Neural progenitor cell (in vitro differentiated cells): ENCODE results near the gene RSPH9. TPM values are rescaled to one million over a fixed set of nuclear protein-coding genes. Genes with fewer than 3 reads are reported as not detected.

Experiments used
- DNase-seq: peaks from one replicate; pipeline ENCODE4 v3.0.0-alpha.2; 2016; ENCODE audit warnings: low spot score
- H2AFZ ChIP-seq: fragments of 200-600 bp; sonication (generic); replicated peaks from 2 replicates; pipeline ENCODE4 v1.6.1; 2016; ENCODE audit warnings: antibody characterized with exemption
- H3F3A ChIP-seq: fragments of 200-600 bp; sonication (generic); 2 replicates; pipeline ENCODE4 v1.6.1; 2016; ENCODE audit warnings: antibody characterized with exemption, low read depth
- H3K27ac ChIP-seq: fragments of 200-600 bp; sonication (generic); 2 replicates; pipeline ENCODE4 v1.5.1; 2016; ENCODE audit warnings: mild to moderate bottlenecking
- H3K27me3 ChIP-seq: fragments of 200-600 bp; sonication (generic); 2 replicates; pipeline ENCODE4 v1.6.1; 2016; ENCODE audit warnings: mild to moderate bottlenecking, moderate library complexity
- H3K36me3 ChIP-seq: fragments of 200-600 bp; sonication (generic); 2 replicates; pipeline ENCODE4 v1.5.1; 2016
- H3K4me1 ChIP-seq: fragments of 200-600 bp; sonication (generic); 2 replicates; pipeline ENCODE4 v1.6.1; 2016; ENCODE audit warnings: mixed run types
- H3K4me2 ChIP-seq: fragments of 200-600 bp; sonication (generic); 2 replicates; pipeline ENCODE4 v1.6.1; 2016
- H3K4me3 ChIP-seq: fragments of 200-600 bp; sonication (generic); 2 replicates; pipeline ENCODE4 v1.5.1; 2016
- H3K79me2 ChIP-seq: fragments of 200-600 bp; sonication (generic); 2 replicates; pipeline ENCODE4 v1.6.1; 2016; ENCODE audit warnings: low read depth
- H3K9ac ChIP-seq: fragments of 200-600 bp; sonication (generic); 2 replicates; pipeline ENCODE4 v1.6.1; 2016
- H3K9me3 ChIP-seq: fragments of 200-600 bp; sonication (generic); 2 replicates; pipeline ENCODE4 v1.5.1; 2016; ENCODE audit warnings: low read depth
- H4K20me1 ChIP-seq: fragments of 200-600 bp; sonication (generic); 2 replicates; pipeline ENCODE4 v1.6.1; 2016; ENCODE audit warnings: low read depth
- H3K27ac Mint-ChIP-seq: 3 replicates; pipeline ENCODE4 v1.8.0; 2021; ENCODE audit warnings: mixed read lengths
- H3K27me3 Mint-ChIP-seq: 2 replicates; pipeline ENCODE4 v1.8.0; 2022; ENCODE audit warnings: low read depth, mild to moderate bottlenecking, inconsistent platforms, moderate library complexity, mixed read lengths; ENCODE audit not compliant: insufficient read depth
- H3K36me3 Mint-ChIP-seq: 3 replicates; pipeline ENCODE4 v1.8.0; 2021; ENCODE audit warnings: mixed read lengths
- H3K4me1 Mint-ChIP-seq: 3 replicates; pipeline ENCODE4 v1.8.0; 2021; ENCODE audit warnings: mixed read lengths
- H3K4me3 Mint-ChIP-seq: 3 replicates; pipeline ENCODE4 v1.8.0; 2021; ENCODE audit warnings: mild to moderate bottlenecking, moderate library complexity, mixed read lengths
- H3K9me3 Mint-ChIP-seq: 3 replicates; pipeline ENCODE4 v1.8.0; 2020; ENCODE audit warnings: mixed read lengths
- EZH2 ChIP-seq: fragments of 200-600 bp; sonication (generic); IDR thresholded peaks from 2 replicates; pipeline ENCODE4 v1.6.1; 2017; ENCODE audit warnings: antibody characterized with exemption, mild to moderate bottlenecking, moderate library complexity
- EZH2phosphoT487 ChIP-seq: fragments of 200-600 bp; sonication (generic); IDR thresholded peaks from 2 replicates; pipeline ENCODE4 v1.6.1; 2017; ENCODE audit warnings: antibody characterized with exemption
- total RNA-seq: library from RNA; depleted of rRNA; stranded (reverse); fragments of >200 nt; gene quantifications from 2 replicates; pipeline ENCODE4 v1.2.3, GENCODE V29; 2015; ENCODE audit warnings: low replicate concordance
- TF ChIP-seq, protein P1 (sequence below): fragments of 200-600 bp; sonication (generic); IDR thresholded peaks from 2 replicates; pipeline ENCODE4 v1.5.1; 2017; ENCODE audit warnings: antibody characterized with exemption, mild to moderate bottlenecking

Gene RSPH9
- total RNA-seq, 1 donor from 2014 or later, result 0.47 TPM

DNA sequence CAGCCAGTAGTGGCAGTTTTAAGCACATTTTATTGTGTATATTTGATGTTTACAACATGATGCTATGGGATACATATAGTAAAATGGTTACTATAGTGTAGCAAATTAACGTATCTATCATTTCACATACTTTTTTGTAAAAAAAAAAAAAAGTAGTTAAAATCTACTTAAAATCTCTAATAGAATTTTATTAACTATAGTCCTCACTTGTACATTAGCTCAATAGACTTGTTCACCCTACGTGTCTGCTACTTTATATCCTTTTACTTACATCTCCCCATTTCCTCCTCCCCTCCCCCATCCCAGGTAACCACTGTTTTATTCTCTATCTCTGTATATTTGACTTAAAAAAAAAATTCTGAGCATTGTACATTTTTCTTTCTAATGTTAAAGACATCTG is 38.8 kb upstream of the RSPH9 start:
- Histone ChIP-seq H3K9ac (no peak overlapping the region), H3K27me3 (no peaks in the 10 kb centered on the region), H3K36me3 (peaks cover 3% of the 10 kb centered on the region), H3K4me1 (no peaks in the 10 kb centered on the region), H2AFZ (no peak overlapping the region), H3K79me2 (no peaks in the 10 kb centered on the region), H4K20me1 (no peaks in the 10 kb centered on the region), H3F3A (no peaks in the 10 kb centered on the region), H3K9me3 (no peaks in the 10 kb centered on the region), H3K27ac (no peak overlapping the region), H3K4me3 (no peak overlapping the region), H3K4me2 (no peak overlapping the region)
- Mint-ChIP-seq H3K27ac (no peak overlapping the region), H3K27me3 (no peaks in the 10 kb centered on the region), H3K9me3 (no peaks in the 10 kb centered on the region), H3K36me3 (peaks cover 6% of the 10 kb centered on the region), H3K4me1 (peaks cover 4% of the 10 kb centered on the region), H3K4me3 (no peak overlapping the region)
- TF ChIP-seq, protein P1, sequence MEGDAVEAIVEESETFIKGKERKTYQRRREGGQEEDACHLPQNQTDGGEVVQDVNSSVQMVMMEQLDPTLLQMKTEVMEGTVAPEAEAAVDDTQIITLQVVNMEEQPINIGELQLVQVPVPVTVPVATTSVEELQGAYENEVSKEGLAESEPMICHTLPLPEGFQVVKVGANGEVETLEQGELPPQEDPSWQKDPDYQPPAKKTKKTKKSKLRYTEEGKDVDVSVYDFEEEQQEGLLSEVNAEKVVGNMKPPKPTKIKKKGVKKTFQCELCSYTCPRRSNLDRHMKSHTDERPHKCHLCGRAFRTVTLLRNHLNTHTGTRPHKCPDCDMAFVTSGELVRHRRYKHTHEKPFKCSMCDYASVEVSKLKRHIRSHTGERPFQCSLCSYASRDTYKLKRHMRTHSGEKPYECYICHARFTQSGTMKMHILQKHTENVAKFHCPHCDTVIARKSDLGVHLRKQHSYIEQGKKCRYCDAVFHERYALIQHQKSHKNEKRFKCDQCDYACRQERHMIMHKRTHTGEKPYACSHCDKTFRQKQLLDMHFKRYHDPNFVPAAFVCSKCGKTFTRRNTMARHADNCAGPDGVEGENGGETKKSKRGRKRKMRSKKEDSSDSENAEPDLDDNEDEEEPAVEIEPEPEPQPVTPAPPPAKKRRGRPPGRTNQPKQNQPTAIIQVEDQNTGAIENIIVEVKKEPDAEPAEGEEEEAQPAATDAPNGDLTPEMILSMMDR, result no peak
- TF ChIP-seq EZH2 (no peak), EZH2phosphoT487 (no peak)
- no peak for DNase-seq

DNA sequence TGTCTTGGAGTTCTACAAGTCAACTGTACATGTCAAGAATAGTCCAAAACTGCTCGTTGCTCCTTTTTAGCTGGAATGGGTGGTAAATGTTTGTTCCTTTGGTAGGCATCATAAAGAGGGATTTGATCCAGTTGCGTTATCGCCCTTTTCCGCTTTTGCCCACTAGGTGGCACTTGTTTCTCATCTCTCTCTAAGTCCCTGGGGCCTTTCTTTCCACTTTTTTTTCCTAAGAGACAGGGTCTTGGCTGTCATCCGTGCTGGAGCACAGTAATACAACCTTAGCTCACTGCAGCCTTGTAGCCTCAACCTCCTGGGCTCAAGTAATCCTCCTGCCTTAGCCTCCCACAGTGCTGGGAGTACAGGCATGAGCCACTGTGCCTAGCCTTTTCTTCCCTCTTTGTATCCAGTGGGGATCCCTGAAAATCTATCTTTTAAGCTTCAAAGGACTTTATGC is 36.5 kb upstream of the RSPH9 start:
- no peak overlapping the region for H3K4me3 Mint-ChIP-seq
- H3K9ac ChIP-seq, result no peak overlapping the region

DNA sequence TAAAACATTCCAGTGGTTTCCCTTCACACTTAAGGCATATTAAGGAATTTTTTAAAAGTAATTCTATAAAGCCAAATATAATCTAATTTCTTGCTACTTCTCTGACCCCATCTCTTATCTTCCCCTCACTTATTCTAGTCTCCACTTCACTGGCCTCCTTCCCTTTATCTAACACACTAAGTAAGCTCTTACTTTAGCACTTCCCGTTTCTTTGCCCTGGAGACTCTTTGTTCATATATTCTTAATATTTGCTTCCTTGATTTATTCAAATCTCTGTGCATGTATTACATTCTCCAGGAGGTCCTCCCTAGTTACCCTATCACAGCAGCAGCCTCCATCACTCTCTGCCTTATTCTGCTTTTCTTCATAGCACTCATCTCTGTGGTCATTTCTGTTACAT is 36.0 kb upstream of the RSPH9 start:
- TF ChIP-seq, protein P1, result no peak
- TF ChIP-seq EZH2phosphoT487, result no peak
- TF ChIP-seq EZH2, result no peak
- peaks cover 10% of the 10 kb centered on the region for H3K36me3 Mint-ChIP-seq
- peaks cover 4% of the 10 kb centered on the region for H3K4me1 Mint-ChIP-seq

More for the DNA sequence above, 36.5 kb upstream of the RSPH9 start:
- Mint-ChIP-seq H3K9me3 (no peaks in the 10 kb centered on the region), H3K27me3 (no peaks in the 10 kb centered on the region), H3K27ac (peak overlapping the region; percentile 39), H3K36me3 (peaks cover 6% of the 10 kb centered on the region), H3K4me1 (peaks cover 4% of the 10 kb centered on the region)
- TF ChIP-seq EZH2phosphoT487 (no peak), EZH2 (no peak)
- TF ChIP-seq, protein P1, result peak; percentile 90
- peaks cover 3% of the 10 kb centered on the region for H3K36me3 ChIP-seq
- H3K9me3 ChIP-seq, result no peaks in the 10 kb centered on the region
- peak; percentile 84 for DNase-seq
- H3K4me3 ChIP-seq, result no peak overlapping the region
- H3K4me2 ChIP-seq, result no peak overlapping the region
- no peaks in the 10 kb centered on the region for H3K4me1 ChIP-seq
- no peaks in the 10 kb centered on the region for H3F3A ChIP-seq
- no peaks in the 10 kb centered on the region for H3K79me2 ChIP-seq
- no peak overlapping the region for H2AFZ ChIP-seq
- no peaks in the 10 kb centered on the region for H3K27me3 ChIP-seq
- H3K27ac ChIP-seq, result no peak overlapping the region
- H4K20me1 ChIP-seq, result no peaks in the 10 kb centered on the region

More for the DNA sequence above, 36.0 kb upstream of the RSPH9 start:
- no peaks in the 10 kb centered on the region for H3K9me3 Mint-ChIP-seq
- Histone ChIP-seq H2AFZ (no peak overlapping the region), H3K27me3 (no peaks in the 10 kb centered on the region), H3K4me1 (no peaks in the 10 kb centered on the region), H3K4me2 (no peak overlapping the region), H4K20me1 (no peaks in the 10 kb centered on the region), H3F3A (no peaks in the 10 kb centered on the region), H3K9me3 (no peaks in the 10 kb centered on the region), H3K4me3 (no peak overlapping the region), H3K27ac (no peak overlapping the region), H3K79me2 (no peaks in the 10 kb centered on the region), H3K9ac (no peak overlapping the region), H3K36me3 (no peaks in the 10 kb centered on the region)
- no peak for DNase-seq
- no peak overlapping the region for H3K27ac Mint-ChIP-seq
- H3K27me3 Mint-ChIP-seq, result no peaks in the 10 kb centered on the region
- H3K4me3 Mint-ChIP-seq, result no peak overlapping the region
